ENCODE results near the gene CHST12. TPM values are rescaled to one million over a fixed set of nuclear protein-coding genes. Genes with fewer than 3 reads are reported as not detected.

The CHST12 gene
- total and polyA plus RNA-seq, 10 of the 15 experiments (the other 5 are each of a cell fraction or from before 2014, with no cell fraction given), result 0.05 to 14.2 (median 3.3) TPM

DNA sequence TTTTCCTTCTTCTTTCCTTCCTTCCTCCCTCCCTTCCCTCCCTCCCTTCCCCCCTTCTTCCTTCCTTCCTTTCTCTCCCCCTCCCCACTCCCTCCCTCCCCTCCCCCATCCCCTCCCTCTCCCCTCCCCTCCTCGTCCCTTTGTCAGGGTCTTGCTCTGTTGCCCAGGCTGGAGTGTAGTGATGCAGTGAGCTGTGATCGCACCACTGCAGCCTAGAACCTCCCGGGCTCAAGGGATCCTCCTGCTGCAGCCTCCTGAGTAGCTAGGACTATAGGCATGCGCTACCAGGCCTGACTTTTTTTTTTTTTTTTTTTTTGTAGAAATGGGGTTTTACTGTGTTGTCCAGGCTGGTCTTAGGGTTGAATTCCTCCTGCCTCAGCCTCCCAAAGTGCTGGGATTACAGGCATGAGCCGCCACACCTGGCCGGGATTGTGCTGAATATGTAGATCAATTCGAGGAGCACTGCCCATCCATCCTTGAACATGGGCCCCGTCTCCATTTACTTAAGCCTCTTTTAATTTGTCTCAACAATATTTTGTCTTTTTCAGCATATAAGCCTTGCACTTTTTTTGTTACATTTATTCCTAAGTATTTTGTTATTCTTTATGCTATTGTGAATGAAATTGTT, 49.3 kb downstream of the CHST12 start:
- no peaks in the 10 kb centered on the region for H4K20me1 ChIP-seq (ENCODE audit: control insufficient read depth, insufficient read depth)
- no peaks in the 10 kb centered on the region for H3K79me2 ChIP-seq (ENCODE audit: control insufficient read depth, insufficient read depth, low read length)
- H3K27me3 ChIP-seq (replicated peaks in 1 of 2; ENCODE audit: control insufficient read depth in 2 of 2, insufficient read depth in 2 of 2, low read length in 1 of 2), result no peaks in the 10 kb centered on the region
- POLR2A ChIA-PET, result interaction anchor here (0.7 to 2.8 kb wide), 2 partner anchors 16 to 69 kb away, joined by 6 to 8 read pairs; no protein-coding TSS in a partner anchor
- no peaks in the 10 kb centered on the region for H3K36me3 ChIP-seq (ENCODE audit: control insufficient read depth in 2 of 2, insufficient read depth in 2 of 2, low read length in 1 of 2)
- in situ Hi-C loops (cut with MboI) (no loop called here), intact Hi-C loops (cut with micrococcal nuclease; ENCODE audit: unreplicated experiment) (no loop called here)
- FAIRE-seq (no peak), DNase-seq (ENCODE audit: low read depth, low spot score) (no peak), ATAC-seq (no peak)
- no peak overlapping the region for H3K4me2 ChIP-seq (ENCODE audit: control insufficient read depth, insufficient read depth)
- BruUV-seq (replicated peaks), result no TSS peak
- CTCF ChIA-PET, result interaction anchor here (0.5 to 4.4 kb wide), 17 partner anchors 16 to 412 kb away, joined by 3 to 114 read pairs (median 5); partner anchors contain the start of gene TTYH3
- H3K9me3 ChIP-seq (replicated peaks; ENCODE audit: control insufficient read depth, insufficient read depth, low read length), result no peaks in the 10 kb centered on the region
- SMC1A ChIA-PET (ENCODE audit: uncharacterized antibody, unreplicated experiment), result interaction anchor here (1.0 to 3.1 kb wide), 5 partner anchors 16 to 75 kb away, joined by 3 to 21 read pairs (median 3); no protein-coding TSS in a partner anchor
- 44% methylated on average over 7 of the region's 8 CpGs for WGBS (ENCODE audit: insufficient coverage, insufficient replicate concordance, low lambda C conversion rate, missing lambda C conversion rate)
- H3K4me3 ChIP-seq, result no peak overlapping the region
- H3K9ac ChIP-seq (ENCODE audit: control insufficient read depth, insufficient read depth, low read length), result no peak overlapping the region
- no peak overlapping the region for H2AFZ ChIP-seq (ENCODE audit: control insufficient read depth, low read depth, low read length)
- no peak overlapping the region for H3K27ac ChIP-seq (ENCODE audit: control insufficient read depth, insufficient read depth)
- RAD21 ChIA-PET (ENCODE audit: unreplicated experiment), result interaction anchor here (0.6 to 4.9 kb wide), 8 partner anchors 17 to 257 kb away, joined by 3 to 42 read pairs (median 6); no protein-coding TSS in a partner anchor
- H3K4me1 ChIP-seq (ENCODE audit: control insufficient read depth, insufficient read depth, low read length), result peaks cover 7% of the 10 kb centered on the region
- TF ChIP-seq SIN3A (IDR thresholded peaks at IDR 0.05; ENCODE audit: low read depth, low read length), result no peak
- no peak for TF ChIP-seq NR2C2 (IDR thresholded peaks at IDR 0.05; ENCODE audit: borderline replicate concordance, control insufficient read depth, insufficient read length, low read depth)
- TF ChIP-seq, protein P1, sequence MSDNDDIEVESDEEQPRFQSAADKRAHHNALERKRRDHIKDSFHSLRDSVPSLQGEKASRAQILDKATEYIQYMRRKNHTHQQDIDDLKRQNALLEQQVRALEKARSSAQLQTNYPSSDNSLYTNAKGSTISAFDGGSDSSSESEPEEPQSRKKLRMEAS (IDR thresholded peaks at IDR 0.05; ENCODE audit: low read depth, low read length), result no peak
- TF ChIP-seq GATAD2B (conservative IDR thresholded peaks at IDR 0.05; ENCODE audit: low read depth), result no peak
- TF ChIP-seq NFYA (IDR thresholded peaks at IDR 0.05; ENCODE audit: borderline replicate concordance, low read depth, low read length), result no peak
- no peak for TF ChIP-seq SUZ12 (IDR thresholded peaks at IDR 0.05; ENCODE audit: unreplicated experiment)
- no peak for TF ChIP-seq IKZF1 (conservative IDR thresholded peaks at IDR 0.05)
- TF ChIP-seq, protein P2, sequence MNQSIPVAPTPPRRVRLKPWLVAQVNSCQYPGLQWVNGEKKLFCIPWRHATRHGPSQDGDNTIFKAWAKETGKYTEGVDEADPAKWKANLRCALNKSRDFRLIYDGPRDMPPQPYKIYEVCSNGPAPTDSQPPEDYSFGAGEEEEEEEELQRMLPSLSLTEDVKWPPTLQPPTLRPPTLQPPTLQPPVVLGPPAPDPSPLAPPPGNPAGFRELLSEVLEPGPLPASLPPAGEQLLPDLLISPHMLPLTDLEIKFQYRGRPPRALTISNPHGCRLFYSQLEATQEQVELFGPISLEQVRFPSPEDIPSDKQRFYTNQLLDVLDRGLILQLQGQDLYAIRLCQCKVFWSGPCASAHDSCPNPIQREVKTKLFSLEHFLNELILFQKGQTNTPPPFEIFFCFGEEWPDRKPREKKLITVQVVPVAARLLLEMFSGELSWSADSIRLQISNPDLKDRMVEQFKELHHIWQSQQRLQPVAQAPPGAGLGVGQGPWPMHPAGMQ (IDR thresholded peaks at IDR 0.05; ENCODE audit: borderline replicate concordance), result no peak
- TF ChIP-seq CBFB (IDR thresholded peaks at IDR 0.05; ENCODE audit: low read depth), result no peak
- no peak for TF ChIP-seq FOXM1 (IDR thresholded peaks at IDR 0.05; ENCODE audit: low read depth, low read length)
- TF ChIP-seq ZNF217 (IDR thresholded peaks at IDR 0.05), result no peak
- no peak for TF ChIP-seq NFYB (IDR thresholded peaks at IDR 0.05; ENCODE audit: insufficient read depth, low read depth, low read length)
- TF ChIP-seq ZNF207 (IDR thresholded peaks at IDR 0.05; ENCODE audit: borderline replicate concordance), result no peak
- no peak for TF ChIP-seq MYC (IDR thresholded peaks at IDR 0.05; ENCODE audit: insufficient read depth, insufficient read length, insufficient replicate concordance, low read length, severe bottlenecking)
- no peak for TF ChIP-seq IRF4 (IDR thresholded peaks at IDR 0.05; ENCODE audit: low read depth, low read length)
- TF ChIP-seq STAT3 (IDR thresholded peaks at IDR 0.05; ENCODE audit: low read depth, low read length), result no peak
- no peak for TF ChIP-seq ATF7 (IDR thresholded peaks at IDR 0.05; ENCODE audit: low read depth)
- TF ChIP-seq CREM (IDR thresholded peaks at IDR 0.05; ENCODE audit: low read depth), result no peak
- TF ChIP-seq CBX3 (IDR thresholded peaks at IDR 0.05; ENCODE audit: borderline replicate concordance, low read depth), result no peak
- TF ChIP-seq, protein P3, sequence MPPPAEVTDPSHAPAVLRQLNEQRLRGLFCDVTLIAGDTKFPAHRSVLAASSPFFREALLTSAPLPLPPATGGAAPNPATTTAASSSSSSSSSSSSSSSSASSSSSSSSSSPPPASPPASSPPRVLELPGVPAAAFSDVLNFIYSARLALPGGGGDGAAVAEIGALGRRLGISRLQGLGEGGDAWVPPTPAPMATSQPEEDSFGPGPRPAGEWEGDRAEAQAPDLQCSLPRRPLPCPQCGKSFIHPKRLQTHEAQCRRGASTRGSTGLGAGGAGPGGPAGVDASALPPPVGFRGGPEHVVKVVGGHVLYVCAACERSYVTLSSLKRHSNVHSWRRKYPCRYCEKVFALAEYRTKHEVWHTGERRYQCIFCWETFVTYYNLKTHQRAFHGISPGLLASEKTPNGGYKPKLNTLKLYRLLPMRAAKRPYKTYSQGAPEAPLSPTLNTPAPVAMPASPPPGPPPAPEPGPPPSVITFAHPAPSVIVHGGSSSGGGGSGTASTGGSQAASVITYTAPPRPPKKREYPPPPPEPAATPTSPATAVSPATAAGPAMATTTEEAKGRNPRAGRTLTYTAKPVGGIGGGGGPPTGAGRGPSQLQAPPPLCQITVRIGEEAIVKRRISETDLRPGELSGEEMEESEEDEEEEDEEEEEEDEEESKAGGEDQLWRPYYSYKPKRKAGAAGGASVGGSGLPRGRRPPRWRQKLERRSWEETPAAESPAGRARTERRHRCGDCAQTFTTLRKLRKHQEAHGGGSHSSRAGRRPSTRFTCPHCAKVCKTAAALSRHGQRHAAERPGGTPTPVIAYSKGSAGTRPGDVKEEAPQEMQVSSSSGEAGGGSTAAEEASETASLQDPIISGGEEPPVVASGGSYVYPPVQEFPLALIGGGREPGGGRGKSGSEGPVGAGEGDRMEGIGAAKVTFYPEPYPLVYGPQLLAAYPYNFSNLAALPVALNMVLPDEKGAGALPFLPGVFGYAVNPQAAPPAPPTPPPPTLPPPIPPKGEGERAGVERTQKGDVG (CRISPR knock-in tag; IDR thresholded peaks at IDR 0.05), result no peak

All from GM12878 (cell line).